Ramos (cell line): Measurements from ENCODE around the gene DCLK3.

ENCODE experiments used
- in situ Hi-C: fragments of 300-500 bp; cut with MboI; formaldehyde crosslinking; loops from one replicate; pipeline ENCODE4 v1.14.3; 2022; ENCODE audit warnings: low sequenced_read_pairs; ENCODE audit not compliant: unreplicated experiment

DCLK3 gene

GRCh38 chr3:36680952-36681351, 83.4 kb downstream of the DCLK3 start:
- in situ Hi-C loops: no loop called here

GRCh38 chr3:36679384-36680200, 84.8 kb downstream of the DCLK3 start:
- in situ Hi-C loops: no loop called here

- in situ Hi-C loops: no loop called here
Observed at GRCh38 chr3:36678216-36679013, 85.9 kb downstream of the DCLK3 start.

GRCh38 chr3:36677331-36678007, 86.9 kb downstream of the DCLK3 start:
- in situ Hi-C loops: no loop called here

- in situ Hi-C loops: no loop called here
Observed at GRCh38 chr3:36674816-36675215, 89.5 kb downstream of the DCLK3 start.

- in situ Hi-C loops: no loop called here
Observed at GRCh38 chr3:36669764-36670163, 94.6 kb downstream of the DCLK3 start.

GRCh38 chr3:36666166-36666565, 98.2 kb downstream of the DCLK3 start:
- in situ Hi-C loops: no loop called here

- in situ Hi-C loops: no loop called here
Observed at GRCh38 chr3:36663666-36664291, 100.6 kb downstream of the DCLK3 start.

GRCh38 chr3:36662626-36663025, 101.7 kb downstream of the DCLK3 start:
- in situ Hi-C loops: no loop called here
